Endothelial cell of umbilical vein (primary cell): ENCODE measurements around the gene ABCC2. TPM values are rescaled to one million over a fixed set of nuclear protein-coding genes. Genes with fewer than 3 reads are reported as not detected.

Source experiments
- BruUV-seq: library from RNA; stranded (reverse); fragments of 400-500 nt; replicated peaks from 2 replicates; lab custom pipeline; 2021; lab: Mats Ljungman, UMichigan
- CTCF ChIA-PET: fragments of 300-600, 350-600 bp; sonication (Branson Sonifier 250); formaldehyde crosslinking; loops from one replicate; lab custom pipeline; 2021; ENCODE audit warnings: antibody characterized with exemption, inconsistent platforms; lab: Charles Lee
- POLR2A ChIA-PET: fragments of 300-600, 350-600 bp; sonication (Branson Sonifier 250); formaldehyde crosslinking; loops from one replicate; lab custom pipeline; 2021; ENCODE audit warnings: antibody characterized with exemption, inconsistent platforms; lab: Charles Lee
- DNase-seq: peaks from one replicate; pipeline ENCODE4 v3.0.0-alpha.2; 2011; ENCODE audit warnings: low read depth, low spot score
- FAIRE-seq: peaks from 2 replicates; lab custom pipeline; 2011; peaks lifted over from hg19 to GRCh38; lab: Jason Lieb, UNC
- H2AFZ ChIP-seq: 2 replicates; pipeline ENCODE4 v1.6.0; 2012; ENCODE audit warnings: low read depth, low read length, control low read depth, inconsistent platforms
- H3K27ac ChIP-seq: 2 replicates; pipeline ENCODE4 v1.5.1; 2011; ENCODE audit warnings: low read depth, mild to moderate bottlenecking, control low read depth, low read length, moderate library complexity; ENCODE audit not compliant: insufficient read depth
- H3K27me3 ChIP-seq, 2 experiments: 2 replicates each; pipeline versions ENCODE4 v1.6.0 to v1.6.1; 2011; ENCODE audit warnings: low read length in 2 of 2, mixed read lengths in 1 of 2; ENCODE audit not compliant: control insufficient read depth in 2 of 2, insufficient read depth in 2 of 2
- H3K36me3 ChIP-seq, 2 experiments: 2 replicates in 1 of 2; 3 replicates in 1 of 2; pipeline ENCODE4 v1.5.1; 2011; ENCODE audit warnings: low read length in 2 of 2, mild to moderate bottlenecking in 1 of 2, moderate library complexity in 1 of 2; ENCODE audit not compliant: control insufficient read depth in 2 of 2, insufficient read depth in 2 of 2; ENCODE audit errors: extremely low read depth in 1 of 2
- H3K4me1 ChIP-seq: 3 replicates; pipeline ENCODE4 v1.5.1; 2011; ENCODE audit warnings: mild to moderate bottlenecking, low read length; ENCODE audit not compliant: control insufficient read depth, insufficient read depth; ENCODE audit errors: extremely low read depth
- H3K4me2 ChIP-seq: 2 replicates; pipeline ENCODE4 v1.6.1; 2011; ENCODE audit warnings: low read length, control low read depth, mixed read lengths; ENCODE audit not compliant: insufficient read depth
- H3K4me3 ChIP-seq, 3 experiments: fragments of 200-600 bp in 1 of 3; sonication (generic), shearing (Covaris generic) in 1 of 3; replicated peaks in 1 of 3; 2 replicates each; pipeline ENCODE4 v1.5.1; 2011 to 2016; ENCODE audit warnings: control low read depth in 3 of 3, low read length in 3 of 3, mild to moderate bottlenecking in 2 of 3, inconsistent platforms in 1 of 3, low read depth in 1 of 3, moderate library complexity in 1 of 3; ENCODE audit not compliant: insufficient read depth in 1 of 3
- H3K79me2 ChIP-seq: 2 replicates; pipeline ENCODE4 v1.6.0; 2012; ENCODE audit warnings: low read length, inconsistent platforms; ENCODE audit not compliant: control insufficient read depth, insufficient read depth
- H3K9ac ChIP-seq: replicated peaks from 2 replicates; pipeline ENCODE3; 2011; ENCODE audit warnings: low read length, control low read depth; ENCODE audit not compliant: insufficient read depth; ENCODE audit errors: extremely low read depth
- H3K9me1 ChIP-seq: replicated peaks from 3 replicates; pipeline ENCODE4 v1.6.0; 2011; ENCODE audit warnings: mild to moderate bottlenecking, low read length; ENCODE audit not compliant: control insufficient read depth, insufficient read depth; ENCODE audit errors: extremely low read depth
- H3K9me3 ChIP-seq: replicated peaks from 2 replicates; pipeline ENCODE4 v1.5.1; 2012; ENCODE audit warnings: low read length, inconsistent platforms; ENCODE audit not compliant: control insufficient read depth, insufficient read depth
- H4K20me1 ChIP-seq: replicated peaks from 2 replicates; pipeline ENCODE3; 2011; ENCODE audit warnings: mild to moderate bottlenecking, low read length; ENCODE audit not compliant: control insufficient read depth, insufficient read depth; ENCODE audit errors: extremely low read depth
- CTCF ChIP-seq, 2 donors: IDR thresholded peaks; 1 replicate in 1 of 2; 2 replicates in 1 of 2; pipeline ENCODE4 v1.5.1; 2011; ENCODE audit warnings: low read length in 2 of 2, mild to moderate bottlenecking in 2 of 2, moderate library complexity in 2 of 2, control low read depth in 1 of 2, inconsistent platforms in 1 of 2, low read depth in 1 of 2; ENCODE audit not compliant: insufficient read depth in 1 of 2; ENCODE audit errors: extremely low read depth in 1 of 2
- EZH2 ChIP-seq: IDR thresholded peaks from 2 replicates; pipeline ENCODE4 v1.6.1; 2012; ENCODE audit warnings: borderline replicate concordance, low read depth, mild to moderate bottlenecking, moderate library complexity, low read length, inconsistent platforms; ENCODE audit not compliant: severe bottlenecking
- FOS ChIP-seq: IDR thresholded peaks from 2 replicates; pipeline ENCODE4 v1.6.1; 2011; ENCODE audit warnings: mild to moderate bottlenecking, low read length, moderate library complexity, borderline replicate concordance; ENCODE audit not compliant: insufficient read depth
- GATA2 ChIP-seq: IDR thresholded peaks from 2 replicates; pipeline ENCODE4 v1.7.0; 2011; ENCODE audit warnings: low read depth, mild to moderate bottlenecking, moderate library complexity, mixed read lengths, low read length; ENCODE audit not compliant: insufficient read length, insufficient read depth
- JUN ChIP-seq: IDR thresholded peaks from 2 replicates; pipeline ENCODE4 v1.6.1; 2011; ENCODE audit warnings: borderline replicate concordance, low read depth; ENCODE audit not compliant: insufficient read length, insufficient read depth
- MAX ChIP-seq: IDR thresholded peaks from 2 replicates; pipeline ENCODE4 v1.6.1; 2011; ENCODE audit not compliant: insufficient read depth, insufficient read length
- MYC ChIP-seq: IDR thresholded peaks from one replicate; pipeline ENCODE4 v1.6.1; 2011; ENCODE audit warnings: mild to moderate bottlenecking, low read depth, low read length
- POLR2A ChIP-seq: IDR thresholded peaks from 2 replicates; pipeline ENCODE4 v1.6.1; 2012; ENCODE audit warnings: low read depth, mild to moderate bottlenecking, control low read depth, low read length
- POLR2AphosphoS5 ChIP-seq: IDR thresholded peaks from 2 replicates; pipeline ENCODE4 v1.6.1; 2012; ENCODE audit warnings: low read depth, mild to moderate bottlenecking, control low read depth, low read length, moderate library complexity; ENCODE audit not compliant: insufficient read depth
- dilution Hi-C: fragments of 300-500 bp; cut with MboI; formaldehyde crosslinking; loops from one replicate; pipeline ENCODE4 v1.15.0; 2019; ENCODE audit warnings: low sequenced_read_pairs; ENCODE audit not compliant: extremely low pct_ligation_motif_present
- intact Hi-C: fragments of 100-400 bp; cut with micrococcal nuclease; formaldehyde crosslinking; loops from one replicate; pipeline ENCODE4 v1.10.0; 2022
- polyA plus RNA-seq, 4 experiments: library from polyadenylated mRNA; depleted of rRNA in 3 of 4; stranded (reverse) in 3 of 4; unstranded in 1 of 4; fragments of >200 nt; gene quantifications; 2 replicates each; pipeline versions ENCODE4 v1.2.1 to v1.2.3, GENCODE V29; 2011 to 2012; ENCODE audit warnings: missing spikeins in 1 of 4
- total RNA-seq: library from RNA; stranded (reverse); gene quantifications from 2 replicates; pipeline ENCODE4 v1.2.3, GENCODE V29; 2021

The ABCC2 gene
- total and polyA plus RNA-seq, 2 donors (not counting 3 experiments of a cell fraction or from before 2014, with no cell fraction given) = 1.5 to 3.3 TPM

- H4K20me1 ChIP-seq = no peaks in the 10 kb centered on the region
- no peaks in the 10 kb centered on the region for H3K36me3 ChIP-seq
- intact Hi-C loops (no loop called here), dilution Hi-C loops (no loop called here)
- no peak overlapping the region for H3K4me2 ChIP-seq
- no peaks in the 10 kb centered on the region for H3K79me2 ChIP-seq
- BruUV-seq = no TSS peak
- H3K9me1 ChIP-seq = no peaks in the 10 kb centered on the region
- TF ChIP-seq EZH2 (no peak), POLR2A (no peak), FOS (no peak), POLR2AphosphoS5 (no peak), MAX (no peak), MYC (no peak)
- FAIRE-seq (no peak), DNase-seq (no peak)
- ChIA-PET POLR2A (no interaction called here), CTCF (interaction anchor here (0.6 to 2.1 kb wide), 4 partner anchors 10 to 362 kb away, joined by 3 to 8 read pairs (median 3); partner anchors contain the start of gene ABCC2)
- H2AFZ ChIP-seq = no peak overlapping the region
- no peak overlapping the region for H3K4me3 ChIP-seq
- no peaks in the 10 kb centered on the region for H3K27me3 ChIP-seq
- H3K9ac ChIP-seq = no peak overlapping the region
- no peak overlapping the region for H3K27ac ChIP-seq
- no peaks in the 10 kb centered on the region for H3K4me1 ChIP-seq
- no peaks in the 10 kb centered on the region for H3K9me3 ChIP-seq
These were observed 14.5 kb upstream of the ABCC2 start for GRCh38 chr10:99767901-99768300.

GRCh38 chr10:99768556-99768955, 13.9 kb upstream of the ABCC2 start:
- POLR2A ChIA-PET = interaction anchor here (0.7 kb wide), 1 partner anchor 41 kb away, joined by 3 read pairs; no protein-coding TSS in a partner anchor
- Histone ChIP-seq H3K9ac (no peak overlapping the region), H3K79me2 (no peaks in the 10 kb centered on the region), H3K4me1 (no peaks in the 10 kb centered on the region), H3K27ac (no peak overlapping the region), H2AFZ (peak overlapping the region; percentile 80), H3K9me3 (no peaks in the 10 kb centered on the region), H3K36me3 (no peaks in the 10 kb centered on the region), H3K27me3 (no peaks in the 10 kb centered on the region), H3K4me3 (no peak overlapping the region), H4K20me1 (no peaks in the 10 kb centered on the region), H3K9me1 (no peaks in the 10 kb centered on the region), H3K4me2 (no peak overlapping the region)
- no peak for TF ChIP-seq FOS
- TF ChIP-seq MYC = no peak
- TF ChIP-seq POLR2AphosphoS5 = no peak
- TF ChIP-seq EZH2 = no peak
- TF ChIP-seq POLR2A = no peak
- no peak for TF ChIP-seq MAX
- no peak for TF ChIP-seq CTCF (IDR thresholded peaks at IDR 0.05; ENCODE audit: extremely low read depth in 1 of 2, insufficient read depth in 1 of 2, low read depth in 1 of 2, low read length in 2 of 2)
- TF ChIP-seq GATA2 = no peak
- no peak for TF ChIP-seq JUN
- no TSS peak for BruUV-seq
- DNase-seq (no peak), FAIRE-seq (no peak)
- intact Hi-C loops (no loop called here), dilution Hi-C loops (no loop called here)
- CTCF ChIA-PET = interaction anchor here (1.0 to 2.1 kb wide), 5 partner anchors 9 to 77 kb away, joined by 3 to 8 read pairs (median 4); partner anchors contain the start of gene ABCC2
